DND-41 (cell line): Measurements from ENCODE around the gene HELZ.

Experiments used
- ATAC-seq: fragments of 200-7000 bp; cut with Tn5 transposase; 3 replicates; pipeline ENCODE4 v1.9.1; 2021; ENCODE audit warnings: low read depth; ENCODE audit not compliant: insufficient read depth
- DNase-seq: peaks from one replicate; pipeline ENCODE4 v3.0.0-alpha.2; 2020
- H2AFZ ChIP-seq: 2 replicates; pipeline ENCODE4 v1.6.0; 2012; ENCODE audit warnings: low read depth, low read length
- H3K27ac ChIP-seq: 2 replicates; pipeline ENCODE4 v1.5.1; 2012; ENCODE audit warnings: low read length, inconsistent platforms
- H3K27me3 ChIP-seq: fragments of 200-600 bp; sonication (generic); 2 replicates; pipeline ENCODE4 v1.6.0; 2012; ENCODE audit warnings: low read length, mild to moderate bottlenecking, inconsistent platforms; ENCODE audit not compliant: insufficient read depth, poor library complexity
- H3K36me3 ChIP-seq: 2 replicates; pipeline ENCODE4 v1.5.1; 2012; ENCODE audit warnings: low read length, inconsistent platforms; ENCODE audit not compliant: insufficient read depth
- H3K4me1 ChIP-seq: 2 replicates; pipeline ENCODE4 v1.5.1; 2012; ENCODE audit warnings: mild to moderate bottlenecking, low read length; ENCODE audit not compliant: insufficient read depth
- H3K4me2 ChIP-seq: 2 replicates; pipeline ENCODE4 v1.6.0; 2012; ENCODE audit warnings: mild to moderate bottlenecking, moderate library complexity, low read length, inconsistent platforms; ENCODE audit not compliant: insufficient read depth
- H3K4me3 ChIP-seq, 2 experiments: fragments of 200-600 bp in 1 of 2; shearing (Covaris generic) in 1 of 2; 2 replicates each; pipeline ENCODE4 v1.5.1; 2012 to 2016; ENCODE audit warnings: inconsistent platforms in 2 of 2, low read length in 2 of 2, mild to moderate bottlenecking in 2 of 2, low read depth in 1 of 2, moderate library complexity in 1 of 2
- H3K79me2 ChIP-seq: 2 replicates; pipeline ENCODE4 v1.6.0; 2012; ENCODE audit warnings: low read length, inconsistent platforms; ENCODE audit not compliant: insufficient read depth
- H3K9ac ChIP-seq: 2 replicates; pipeline ENCODE4 v1.6.0; 2012; ENCODE audit warnings: low read depth, mild to moderate bottlenecking, inconsistent platforms, low read length, moderate library complexity
- H3K9me3 ChIP-seq: 2 replicates; pipeline ENCODE4 v1.5.1; 2012; ENCODE audit warnings: low read length, moderate library complexity, mild to moderate bottlenecking, inconsistent platforms; ENCODE audit not compliant: insufficient read depth, severe bottlenecking
- H4K20me1 ChIP-seq: 2 replicates; pipeline ENCODE4 v1.6.0; 2012; ENCODE audit warnings: low read length; ENCODE audit not compliant: insufficient read depth
- CTCF ChIP-seq: IDR thresholded peaks from 2 replicates; pipeline ENCODE4 v1.5.1; 2012; ENCODE audit warnings: borderline replicate concordance, low read length, moderate library complexity, mild to moderate bottlenecking; ENCODE audit not compliant: poor library complexity, severe bottlenecking; ENCODE audit errors: extremely low read depth
- EZH2 ChIP-seq: IDR thresholded peaks from 3 replicates; pipeline ENCODE4 v1.6.1; 2012; ENCODE audit warnings: borderline replicate concordance, low read depth, mild to moderate bottlenecking, moderate library complexity, low read length, inconsistent platforms; ENCODE audit not compliant: severe bottlenecking

The HELZ gene

GRCh38 chr17:67053438-67054000 is 191.5 kb downstream of the HELZ start:
- DNase-seq (no peak), ATAC-seq (no peak)
- H3K27ac ChIP-seq: no peak overlapping the region
- H3K4me3 ChIP-seq: no peak overlapping the region
- H3K9me3 ChIP-seq: peaks cover 11% of the 10 kb centered on the region
- TF ChIP-seq CTCF (no peak), EZH2 (no peak)
- no peak overlapping the region for H2AFZ ChIP-seq
- H3K27me3 ChIP-seq: no peaks in the 10 kb centered on the region
- H4K20me1 ChIP-seq: no peaks in the 10 kb centered on the region
- no peaks in the 10 kb centered on the region for H3K79me2 ChIP-seq
- no peaks in the 10 kb centered on the region for H3K36me3 ChIP-seq
- no peaks in the 10 kb centered on the region for H3K4me1 ChIP-seq
- H3K4me2 ChIP-seq: no peak overlapping the region
- H3K9ac ChIP-seq: no peak overlapping the region

DNA sequence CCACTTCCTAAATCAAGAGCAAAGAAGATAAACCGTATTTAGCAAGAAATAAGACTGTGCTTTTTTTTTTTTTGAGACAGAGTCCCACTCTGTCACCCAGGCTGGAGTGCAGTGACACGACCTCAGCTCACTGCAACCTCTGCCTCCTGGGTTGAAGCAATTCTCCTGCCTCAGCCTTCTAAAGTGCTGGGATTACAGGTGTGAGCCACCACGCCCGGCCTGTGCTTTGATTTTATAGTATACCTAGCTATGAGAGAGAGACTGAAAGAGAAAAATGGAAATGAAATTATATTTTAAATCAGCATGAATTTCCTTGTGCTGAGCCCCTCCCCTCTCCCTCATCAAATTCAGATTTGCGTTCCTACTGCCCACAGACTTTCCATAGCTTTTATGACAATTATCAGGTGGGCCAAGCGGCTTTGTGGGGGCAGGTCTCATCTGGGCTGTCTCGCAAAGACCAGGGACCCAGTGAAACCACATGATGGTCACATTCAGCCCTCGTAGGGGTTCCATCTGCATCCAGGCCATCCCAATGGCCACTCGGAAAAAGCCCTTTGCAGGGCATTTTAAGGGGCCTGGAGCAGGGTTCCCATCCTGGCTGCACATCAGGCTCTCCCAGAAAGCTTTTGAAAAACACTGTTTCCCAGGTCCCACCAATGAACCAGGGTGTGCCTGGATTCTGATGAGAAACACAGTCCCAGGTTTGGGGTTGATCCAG is 192.1 kb downstream of the HELZ start:
- no peaks in the 10 kb centered on the region for H3K36me3 ChIP-seq
- no peak overlapping the region for H3K4me3 ChIP-seq
- no peaks in the 10 kb centered on the region for H3K79me2 ChIP-seq
- DNase-seq (no peak), ATAC-seq (no peak)
- H3K4me1 ChIP-seq: no peaks in the 10 kb centered on the region
- H3K9ac ChIP-seq: no peak overlapping the region
- H2AFZ ChIP-seq: no peak overlapping the region
- H4K20me1 ChIP-seq: no peaks in the 10 kb centered on the region
- TF ChIP-seq CTCF: no peak
- no peak for TF ChIP-seq EZH2
- no peak overlapping the region for H3K27ac ChIP-seq
- peaks cover 16% of the 10 kb centered on the region for H3K9me3 ChIP-seq
- H3K27me3 ChIP-seq: no peaks in the 10 kb centered on the region
- no peak overlapping the region for H3K4me2 ChIP-seq

GRCh38 chr17:67051837-67052236 is 193.2 kb downstream of the HELZ start:
- Histone ChIP-seq H3K27ac (no peak overlapping the region), H2AFZ (no peak overlapping the region), H3K4me3 (no peak overlapping the region), H3K9me3 (peaks cover 21% of the 10 kb centered on the region), H3K4me2 (no peak overlapping the region), H3K27me3 (no peaks in the 10 kb centered on the region), H4K20me1 (no peaks in the 10 kb centered on the region), H3K79me2 (no peaks in the 10 kb centered on the region), H3K4me1 (no peaks in the 10 kb centered on the region), H3K9ac (no peak overlapping the region), H3K36me3 (no peaks in the 10 kb centered on the region)
- no peak for DNase-seq
- no peak for ATAC-seq
- TF ChIP-seq EZH2 (no peak), CTCF (no peak)
